Measurements from ENCODE around the gene VPS35L. TPM values are rescaled to one million over a fixed set of nuclear protein-coding genes. Genes with fewer than 3 reads are reported as not detected.

VPS35L gene
- total and polyA plus RNA-seq, 2 of the 13 experiments (the other 11 are each of a cell fraction or from before 2014, with no cell fraction given): 1.4 to 1.6 TPM

GRCh38 chr16:19523559-19524355, 31.7 kb upstream of the VPS35L start, which contains the start of gene CCP110 (continued):
- TF ChIP-seq, protein P1, sequence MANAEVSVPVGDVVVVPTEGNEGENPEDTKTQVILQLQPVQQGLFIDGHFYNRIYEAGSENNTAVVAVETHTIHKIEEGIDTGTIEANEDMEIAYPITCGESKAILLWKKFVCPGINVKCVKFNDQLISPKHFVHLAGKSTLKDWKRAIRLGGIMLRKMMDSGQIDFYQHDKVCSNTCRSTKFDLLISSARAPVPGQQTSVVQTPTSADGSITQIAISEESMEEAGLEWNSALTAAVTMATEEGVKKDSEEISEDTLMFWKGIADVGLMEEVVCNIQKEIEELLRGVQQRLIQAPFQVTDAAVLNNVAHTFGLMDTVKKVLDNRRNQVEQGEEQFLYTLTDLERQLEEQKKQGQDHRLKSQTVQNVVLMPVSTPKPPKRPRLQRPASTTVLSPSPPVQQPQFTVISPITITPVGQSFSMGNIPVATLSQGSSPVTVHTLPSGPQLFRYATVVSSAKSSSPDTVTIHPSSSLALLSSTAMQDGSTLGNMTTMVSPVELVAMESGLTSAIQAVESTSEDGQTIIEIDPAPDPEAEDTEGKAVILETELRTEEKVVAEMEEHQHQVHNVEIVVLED (CRISPR knock-in tag; IDR thresholded peaks at IDR 0.05; ENCODE audit: borderline replicate concordance): peak; percentile 98
- TF ChIP-seq CERS6 (CRISPR knock-in tag; IDR thresholded peaks at IDR 0.05) (no peak), ZNF446 (CRISPR knock-in tag; IDR thresholded peaks at IDR 0.05) (no peak; the same call in 1 of the 2 replicates), KIAA2018 (CRISPR knock-in tag; IDR thresholded peaks at IDR 0.05; ENCODE audit: borderline replicate concordance) (0 out of 2 replicates have a peak, but pooled peaks have one; percentile 89), ZNF605 (CRISPR knock-in tag; IDR thresholded peaks at IDR 0.05) (peak; percentile 94), ZNF260 (CRISPR knock-in tag; IDR thresholded peaks at IDR 0.05; ENCODE audit: borderline replicate concordance, low read depth) (no peak), RELA (CRISPR knock-in tag; IDR thresholded peaks at IDR 0.05) (no peak), MAZ (IDR thresholded peaks at IDR 0.05; ENCODE audit: borderline replicate concordance, low read depth, low read length) (peak; percentile 45; the same call in 1 of the 2 replicates), MAZ (CRISPR knock-in tag; IDR thresholded peaks at IDR 0.05; ENCODE audit: low read depth) (peak; percentile 75; the same call in 1 of the 2 replicates), HCFC1 (IDR thresholded peaks at IDR 0.05; ENCODE audit: low read depth, low read length) (peak; percentile 100), ZNF781 (CRISPR knock-in tag; IDR thresholded peaks at IDR 0.05; ENCODE audit: borderline replicate concordance, not compliant biosample characterization) (peak; percentile 61), KDM5B (CRISPR knock-in tag; IDR thresholded peaks at IDR 0.05; ENCODE audit: borderline replicate concordance) (no peak; the same call in 1 of the 2 replicates), WIZ (CRISPR knock-in tag; IDR thresholded peaks at IDR 0.05) (0 out of 2 replicates have a peak, but pooled peaks have one; percentile 59), TEAD3 (CRISPR knock-in tag; optimal IDR thresholded peaks at IDR 0.05; ENCODE audit: borderline replicate concordance) (peak; percentile 72), ZNF34 (CRISPR knock-in tag; IDR thresholded peaks at IDR 0.05; ENCODE audit: borderline replicate concordance) (peak; percentile 78; the same call in 1 of the 2 replicates)
- TF ChIP-seq, protein P2, sequence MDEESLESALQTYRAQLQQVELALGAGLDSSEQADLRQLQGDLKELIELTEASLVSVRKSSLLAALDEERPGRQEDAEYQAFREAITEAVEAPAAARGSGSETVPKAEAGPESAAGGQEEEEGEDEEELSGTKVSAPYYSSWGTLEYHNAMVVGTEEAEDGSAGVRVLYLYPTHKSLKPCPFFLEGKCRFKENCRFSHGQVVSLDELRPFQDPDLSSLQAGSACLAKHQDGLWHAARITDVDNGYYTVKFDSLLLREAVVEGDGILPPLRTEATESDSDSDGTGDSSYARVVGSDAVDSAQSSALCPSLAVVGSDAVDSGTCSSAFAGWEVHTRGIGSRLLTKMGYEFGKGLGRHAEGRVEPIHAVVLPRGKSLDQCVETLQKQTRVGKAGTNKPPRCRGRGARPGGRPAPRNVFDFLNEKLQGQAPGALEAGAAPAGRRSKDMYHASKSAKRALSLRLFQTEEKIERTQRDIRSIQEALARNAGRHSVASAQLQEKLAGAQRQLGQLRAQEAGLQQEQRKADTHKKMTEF (CRISPR knock-in tag; IDR thresholded peaks at IDR 0.05): peak; percentile 83

Data from HepG2 (cell line).